Measurements from ENCODE around the gene C5orf47. TPM values are rescaled to one million over a fixed set of nuclear protein-coding genes. Genes with fewer than 3 reads are reported as not detected.

Gene C5orf47
- total and polyA plus RNA-seq, 2 of the 8 experiments (the other 6 are each of a cell fraction or from before 2014, with no cell fraction given), result 0.11 TPM; not detected in 1

DNA sequence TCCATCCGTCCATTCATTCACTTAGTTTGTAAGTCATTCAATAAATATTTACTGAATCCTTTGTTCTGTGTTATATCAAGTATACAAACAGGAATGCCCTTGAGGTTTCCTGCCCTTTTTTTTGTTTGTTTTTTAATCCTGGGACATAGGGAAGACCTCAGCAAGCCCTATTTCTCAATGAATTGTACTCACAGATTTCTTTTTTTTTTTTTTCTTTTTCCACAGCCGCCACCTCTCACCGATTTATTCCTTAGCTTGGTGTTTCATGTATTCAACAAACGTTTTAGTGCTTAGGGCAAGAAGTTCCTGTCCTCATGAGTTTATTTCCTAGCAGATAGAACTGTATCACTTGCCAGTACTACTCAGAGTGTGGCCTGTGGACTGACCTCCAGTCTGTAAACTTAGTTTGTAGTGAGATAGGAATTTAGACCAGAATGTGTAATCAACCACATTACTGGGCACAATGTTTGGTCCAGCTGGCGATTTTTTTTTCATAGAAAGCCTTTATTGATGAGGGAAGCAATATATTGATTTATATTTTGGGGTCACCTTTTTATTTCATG lies 35.4 kb upstream of the C5orf47 start:
- Histone ChIP-seq H3K23me2 (ENCODE audit: low read depth, low read length) (no peaks in the 10 kb centered on the region), H3K36me3 (ENCODE audit: control insufficient read depth in 2 of 4, insufficient read depth in 4 of 4, low read length in 3 of 4) (peaks cover 0 to 38% (median 15%) of the 10 kb centered on the region in 4 experiments; a peak in 6 of 8 replicates), H4K5ac (ENCODE audit: insufficient read length, low read depth, low read length) (no peak overlapping the region), H4K20me1 (replicated peaks in 1 of 2; ENCODE audit: control insufficient read depth in 1 of 2, insufficient read depth in 2 of 2, low read length in 2 of 2) (no peaks in the 10 kb centered on the region), H2AFZ (ENCODE audit: low read length) (no peak overlapping the region), H3K9me3 (ENCODE audit: insufficient read depth in 2 of 2, low read depth in 1 of 2, low read length in 1 of 2) (no peaks in the 10 kb centered on the region), H3K14ac (ENCODE audit: insufficient read length) (no peak overlapping the region), H2AK5ac (ENCODE audit: low read depth, low read length) (no peak overlapping the region), H3K4ac (replicated peaks; ENCODE audit: insufficient read length, low read depth, low read length) (no peak overlapping the region), H3K79me1 (ENCODE audit: low read depth, low read length) (no peaks in the 10 kb centered on the region), H2BK120ac (replicated peaks; ENCODE audit: low read depth, low read length) (no peak overlapping the region), H2BK20ac (ENCODE audit: low read length) (no peak overlapping the region), H3K23ac (ENCODE audit: insufficient read length) (no peak overlapping the region), H3K9ac (replicated peaks in 1 of 4; ENCODE audit: extremely low read depth in 1 of 4, low read depth in 3 of 4, low read length in 3 of 4) (no peak overlapping the region), H3K4me1 (replicated peaks in 1 of 4; ENCODE audit: control insufficient read depth in 3 of 4, insufficient read depth in 4 of 4, low read length in 3 of 4) (no peaks in the 10 kb centered on the region), H2BK5ac (ENCODE audit: low read depth, low read length) (no peak overlapping the region), H3K56ac (replicated peaks; ENCODE audit: insufficient read length, low read depth, low read length) (no peak overlapping the region), H3K4me3 (ENCODE audit: extremely low read depth in 1 of 4, insufficient read depth in 2 of 4, low read depth in 3 of 4, low read length in 4 of 4) (no peak overlapping the region), H3K27ac (ENCODE audit: low read depth, low read length) (no peak overlapping the region), H4K8ac (ENCODE audit: extremely low read depth, insufficient read depth, low read length) (no peak overlapping the region), H2BK15ac (ENCODE audit: low read length) (no peak overlapping the region), H4K91ac (replicated peaks; ENCODE audit: insufficient read length, low read length) (no peak overlapping the region), H3K4me2 (ENCODE audit: insufficient read depth in 1 of 2, low read depth in 2 of 2, low read length in 2 of 2) (no peak overlapping the region), H3K27me3 (replicated peaks in 1 of 4; ENCODE audit: control insufficient read depth in 3 of 4, extremely low read depth in 1 of 4, insufficient read depth in 3 of 4, low read length in 3 of 4) (no peaks in the 10 kb centered on the region), H3K79me2 (ENCODE audit: control insufficient read depth in 1 of 2, insufficient read depth in 2 of 2, low read length in 2 of 2) (no peaks in the 10 kb centered on the region), H2BK12ac (ENCODE audit: low read depth, low read length) (no peak overlapping the region), H3K18ac (ENCODE audit: extremely low read depth, low read length) (no peak overlapping the region)
- 91 to 100% methylated on average over 1 to 5 of the region's 5 CpGs for WGBS, 2 experiments (ENCODE audit: extremely low coverage in 1 of 2, insufficient coverage in 1 of 2, insufficient read length in 1 of 2, insufficient replicate concordance in 2 of 2, low coverage in 1 of 2, low lambda C conversion rate in 2 of 2, missing lambda C conversion rate in 1 of 2)
- CTCF ChIA-PET (ENCODE audit: partially characterized antibody), result interaction anchor here (1.2 to 2.1 kb wide), 2 partner anchors 10 to 30 kb away, joined by 4 to 13 read pairs; no protein-coding TSS in a partner anchor
- DNase-seq (ENCODE audit: low read depth in 1 of 2, low spot score in 2 of 2) (no peak), FAIRE-seq (no peak)
- no peak for TF ChIP-seq SP1 (IDR thresholded peaks at IDR 0.05; ENCODE audit: low read depth, low read length)
- TF ChIP-seq NRF1 (IDR thresholded peaks at IDR 0.05; ENCODE audit: low read depth, low read length), result no peak
- no peak for TF ChIP-seq CHD2 (IDR thresholded peaks at IDR 0.05; ENCODE audit: low read length)
- TF ChIP-seq CBX8 (IDR thresholded peaks at IDR 0.05; ENCODE audit: borderline replicate concordance, low read depth, low read length), result no peak
- TF ChIP-seq BRCA1 (IDR thresholded peaks at IDR 0.05; ENCODE audit: low read depth, low read length), result no peak
- no peak for TF ChIP-seq CTBP2 (IDR thresholded peaks at IDR 0.05; ENCODE audit: borderline replicate concordance, insufficient read depth, insufficient read length, low read length)
- TF ChIP-seq SUZ12 (IDR thresholded peaks at IDR 0.05; ENCODE audit: low read length), result no peak
- no peak for TF ChIP-seq CREB1 (IDR thresholded peaks at IDR 0.05)
- no peak for TF ChIP-seq HDAC6 (IDR thresholded peaks at IDR 0.05; ENCODE audit: low read depth, low read length)
- no peak for TF ChIP-seq SP2 (IDR thresholded peaks at IDR 0.05; ENCODE audit: low read length)
- TF ChIP-seq GTF2F1 (IDR thresholded peaks at IDR 0.05; ENCODE audit: borderline replicate concordance, low read depth, low read length), result no peak
- TF ChIP-seq SIRT6 (IDR thresholded peaks at IDR 0.05; ENCODE audit: low read length), result no peak
- POLR2A ChIA-PET (ENCODE audit: partially characterized antibody), result interaction anchor here (10.3 kb wide), 1 partner anchor 9 kb away, joined by 64 read pairs; no protein-coding TSS in a partner anchor

Data from H1 (cell line).